Astrocyte (in vitro differentiated cells and primary cell): ENCODE results near the gene UFD1. TPM values are rescaled to one million over a fixed set of nuclear protein-coding genes. Genes with fewer than 3 reads are reported as not detected.

ENCODE experiments used
- DNase-seq: peaks from one replicate; pipeline ENCODE4 v3.0.0-alpha.2; 2010; ENCODE audit warnings: low read depth
- FAIRE-seq: peaks from 2 replicates; lab custom pipeline; 2011; peaks lifted over from hg19 to GRCh38; lab: Jason Lieb, UNC
- H2AFZ ChIP-seq: 2 replicates; pipeline ENCODE4 v1.6.0; 2012; ENCODE audit warnings: low read depth, low read length, inconsistent platforms
- H3K27ac ChIP-seq: 2 replicates; pipeline ENCODE4 v1.5.1; 2011; ENCODE audit warnings: low read depth, low read length, inconsistent platforms
- H3K27me3 ChIP-seq: 2 replicates; pipeline ENCODE4 v1.6.0; 2011; ENCODE audit warnings: low read length, inconsistent platforms; ENCODE audit not compliant: insufficient read depth
- H3K36me3 ChIP-seq: 2 replicates; pipeline ENCODE4 v1.5.1; 2011; ENCODE audit warnings: low read length, inconsistent platforms; ENCODE audit not compliant: insufficient read depth
- H3K4me1 ChIP-seq: 2 replicates; pipeline ENCODE4 v1.5.1; 2011; ENCODE audit warnings: low read length, inconsistent platforms; ENCODE audit not compliant: insufficient read depth
- H3K4me2 ChIP-seq: 2 replicates; pipeline ENCODE4 v1.6.0; 2012; ENCODE audit warnings: low read length, inconsistent platforms
- H3K4me3 ChIP-seq: 2 replicates; pipeline ENCODE4 v1.5.1; 2011; ENCODE audit warnings: low read depth, mild to moderate bottlenecking, low read length, inconsistent platforms; ENCODE audit not compliant: insufficient read depth
- H3K79me2 ChIP-seq: 2 replicates; pipeline ENCODE4 v1.6.0; 2012; ENCODE audit warnings: mild to moderate bottlenecking, low read length, inconsistent platforms; ENCODE audit not compliant: insufficient read depth
- H3K9ac ChIP-seq: 2 replicates; pipeline ENCODE4 v1.6.0; 2012; ENCODE audit warnings: mild to moderate bottlenecking, low read length, inconsistent platforms
- H3K9me3 ChIP-seq: 2 replicates; pipeline ENCODE4 v1.5.1; 2012; ENCODE audit warnings: low read depth, mild to moderate bottlenecking, low read length, inconsistent platforms; ENCODE audit not compliant: insufficient read depth
- H4K20me1 ChIP-seq: 2 replicates; pipeline ENCODE4 v1.6.0; 2012; ENCODE audit warnings: low read length, inconsistent platforms; ENCODE audit not compliant: insufficient read depth
- H3K27ac Mint-ChIP-seq: one replicate; pipeline ENCODE4 v1.8.0; 2021; ENCODE audit warnings: mild to moderate bottlenecking, mixed read lengths; ENCODE audit not compliant: unreplicated experiment
- H3K27me3 Mint-ChIP-seq: one replicate; pipeline ENCODE4 v1.8.0; 2021; ENCODE audit warnings: low read depth, mixed read lengths; ENCODE audit not compliant: unreplicated experiment
- H3K36me3 Mint-ChIP-seq: one replicate; pipeline ENCODE4 v1.8.0; 2021; ENCODE audit warnings: low read depth, mixed read lengths; ENCODE audit not compliant: unreplicated experiment
- H3K4me1 Mint-ChIP-seq: one replicate; pipeline ENCODE4 v1.8.0; 2021; ENCODE audit warnings: low read depth, mixed read lengths; ENCODE audit not compliant: unreplicated experiment
- H3K4me3 Mint-ChIP-seq: one replicate; pipeline ENCODE4 v1.8.0; 2021; ENCODE audit warnings: mild to moderate bottlenecking, moderate library complexity, mixed read lengths; ENCODE audit not compliant: unreplicated experiment
- H3K9me3 Mint-ChIP-seq: one replicate; pipeline ENCODE4 v1.8.0; 2021; ENCODE audit warnings: mild to moderate bottlenecking, mixed read lengths; ENCODE audit not compliant: unreplicated experiment
- EZH2 ChIP-seq: IDR thresholded peaks from 2 replicates; pipeline ENCODE4 v1.6.1; 2012; ENCODE audit warnings: mild to moderate bottlenecking, low read length, inconsistent platforms; ENCODE audit not compliant: insufficient read depth
- total RNA-seq: library from RNA; stranded (reverse); gene quantifications from 2 replicates; pipeline ENCODE4 v1.2.1, GENCODE V29; 2021
- TF ChIP-seq, protein P1 (sequence below): IDR thresholded peaks from 2 replicates; pipeline ENCODE4 v1.5.1; 2011; ENCODE audit warnings: low read depth, mild to moderate bottlenecking, inconsistent platforms, low read length, moderate library complexity; ENCODE audit not compliant: insufficient read depth

Gene UFD1
- total RNA-seq, 1 donor from 2014 or later = 105 TPM

DNA sequence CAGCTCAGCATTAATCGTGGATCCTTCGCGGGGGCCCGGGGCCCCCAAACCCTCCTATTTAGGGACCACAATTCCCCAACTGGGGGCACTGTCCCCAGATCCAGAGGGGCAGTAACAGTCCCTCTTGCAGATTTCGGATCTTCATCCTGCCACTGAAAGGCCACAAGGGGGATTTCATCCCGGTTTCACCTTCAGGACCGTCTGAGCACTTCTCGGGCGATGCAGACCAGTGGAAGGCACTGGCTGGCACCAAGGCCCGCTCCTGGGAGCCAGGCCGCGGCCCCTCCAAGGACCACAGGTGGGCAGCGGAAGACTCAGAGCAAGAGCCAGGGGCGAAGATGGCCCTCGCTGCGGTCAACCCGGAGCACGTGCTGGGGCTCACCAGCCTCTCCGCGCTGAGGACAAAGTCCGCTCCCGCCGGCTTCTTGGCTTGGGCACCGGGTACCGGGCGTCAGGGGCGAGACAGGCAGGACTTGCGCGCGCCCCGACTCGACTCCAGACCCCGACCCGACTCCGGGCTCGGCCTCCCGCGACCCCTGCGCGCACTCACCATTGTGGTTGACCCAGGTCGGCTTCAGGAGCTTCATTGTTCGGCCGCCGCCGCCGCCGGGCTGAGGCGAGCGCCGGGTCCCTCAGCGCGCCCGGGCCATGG, 48.0 kb downstream of the UFD1 start:
- peak overlapping the region; percentile 85 for H3K4me3 Mint-ChIP-seq
- no peaks in the 10 kb centered on the region for H3K27me3 ChIP-seq
- DNase-seq (no peak), FAIRE-seq (no peak)
- peak overlapping the region; percentile 82 for H3K4me3 ChIP-seq
- peaks cover 18% of the 10 kb centered on the region for H3K4me1 Mint-ChIP-seq
- peaks cover 9% of the 10 kb centered on the region for H3K36me3 ChIP-seq
- peak overlapping the region; percentile 49 for H2AFZ ChIP-seq
- H3K4me1 ChIP-seq = peaks cover 15% of the 10 kb centered on the region
- peak overlapping the region; percentile 76 for H3K27ac ChIP-seq
- H3K9ac ChIP-seq = peak overlapping the region; percentile 85
- H3K4me2 ChIP-seq = peak overlapping the region; percentile 96
- H3K79me2 ChIP-seq = peaks cover 64% of the 10 kb centered on the region
- peak overlapping the region; percentile 51 for H3K27ac Mint-ChIP-seq
- no peaks in the 10 kb centered on the region for H3K9me3 Mint-ChIP-seq
- no peaks in the 10 kb centered on the region for H3K27me3 Mint-ChIP-seq
- peaks cover 44% of the 10 kb centered on the region for H4K20me1 ChIP-seq
- no peaks in the 10 kb centered on the region for H3K9me3 ChIP-seq
- peaks cover 11% of the 10 kb centered on the region for H3K36me3 Mint-ChIP-seq
- TF ChIP-seq, protein P1, sequence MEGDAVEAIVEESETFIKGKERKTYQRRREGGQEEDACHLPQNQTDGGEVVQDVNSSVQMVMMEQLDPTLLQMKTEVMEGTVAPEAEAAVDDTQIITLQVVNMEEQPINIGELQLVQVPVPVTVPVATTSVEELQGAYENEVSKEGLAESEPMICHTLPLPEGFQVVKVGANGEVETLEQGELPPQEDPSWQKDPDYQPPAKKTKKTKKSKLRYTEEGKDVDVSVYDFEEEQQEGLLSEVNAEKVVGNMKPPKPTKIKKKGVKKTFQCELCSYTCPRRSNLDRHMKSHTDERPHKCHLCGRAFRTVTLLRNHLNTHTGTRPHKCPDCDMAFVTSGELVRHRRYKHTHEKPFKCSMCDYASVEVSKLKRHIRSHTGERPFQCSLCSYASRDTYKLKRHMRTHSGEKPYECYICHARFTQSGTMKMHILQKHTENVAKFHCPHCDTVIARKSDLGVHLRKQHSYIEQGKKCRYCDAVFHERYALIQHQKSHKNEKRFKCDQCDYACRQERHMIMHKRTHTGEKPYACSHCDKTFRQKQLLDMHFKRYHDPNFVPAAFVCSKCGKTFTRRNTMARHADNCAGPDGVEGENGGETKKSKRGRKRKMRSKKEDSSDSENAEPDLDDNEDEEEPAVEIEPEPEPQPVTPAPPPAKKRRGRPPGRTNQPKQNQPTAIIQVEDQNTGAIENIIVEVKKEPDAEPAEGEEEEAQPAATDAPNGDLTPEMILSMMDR = peak; percentile 11
- no peak for TF ChIP-seq EZH2

DNA sequence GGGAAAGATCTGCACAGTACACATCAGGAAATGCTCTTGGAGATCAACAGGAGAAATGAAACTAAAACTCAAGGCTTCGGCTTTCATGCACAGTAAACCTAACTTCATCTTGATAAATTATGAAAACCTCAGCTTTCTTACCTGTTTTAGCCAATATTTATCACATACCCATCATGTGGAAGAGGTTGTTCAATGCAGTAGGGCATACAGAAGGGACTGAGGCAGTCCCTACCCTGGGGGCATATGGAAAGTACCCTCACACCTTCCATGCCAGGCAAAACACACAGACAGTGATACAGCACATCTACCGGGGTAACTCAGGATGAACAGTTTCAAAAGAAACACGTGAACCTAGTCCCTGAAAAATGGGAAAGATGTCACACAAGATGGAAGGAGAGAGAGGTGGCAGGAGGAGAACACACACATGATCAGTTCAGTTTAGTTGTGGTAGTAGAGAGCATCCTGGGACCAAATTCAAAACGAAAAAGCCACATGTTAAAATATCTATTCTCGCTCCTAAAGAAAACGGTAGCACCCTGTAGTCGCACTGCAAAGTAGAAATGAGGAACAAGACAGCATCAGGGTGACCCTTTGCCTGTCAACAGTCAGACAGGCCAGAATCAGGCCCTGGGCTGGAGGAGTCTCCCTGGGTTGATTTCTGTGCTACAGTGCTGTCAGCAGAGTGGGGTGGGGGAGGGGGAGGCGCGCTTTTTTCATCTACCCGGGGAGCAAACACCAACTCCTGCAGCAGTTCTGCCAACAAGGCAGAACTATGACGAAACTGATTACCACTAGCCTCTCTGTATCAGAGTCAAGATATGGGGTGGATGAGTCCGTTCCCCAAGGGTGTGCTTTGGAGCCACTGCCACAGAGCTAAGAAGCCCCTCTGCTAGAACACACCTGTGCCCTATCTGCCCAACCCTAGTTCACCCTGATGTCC, 48.8 kb downstream of the UFD1 start:
- Mint-ChIP-seq H3K36me3 (peaks cover 9% of the 10 kb centered on the region), H3K27ac (peak overlapping the region; percentile 51), H3K9me3 (no peaks in the 10 kb centered on the region), H3K4me3 (peak overlapping the region; percentile 85), H3K27me3 (no peaks in the 10 kb centered on the region), H3K4me1 (peaks cover 18% of the 10 kb centered on the region)
- Histone ChIP-seq H3K27ac (peak overlapping the region; percentile 76), H3K4me3 (peak overlapping the region; percentile 82), H3K4me1 (peaks cover 15% of the 10 kb centered on the region), H4K20me1 (peaks cover 49% of the 10 kb centered on the region), H3K36me3 (peaks cover 3% of the 10 kb centered on the region), H3K9ac (peak overlapping the region; percentile 85), H3K79me2 (peaks cover 69% of the 10 kb centered on the region), H3K9me3 (no peaks in the 10 kb centered on the region), H2AFZ (no peak overlapping the region), H3K27me3 (no peaks in the 10 kb centered on the region), H3K4me2 (peak overlapping the region; percentile 96)
- FAIRE-seq (no peak), DNase-seq (peak; percentile 70)
- TF ChIP-seq EZH2 = no peak
- TF ChIP-seq, protein P1 = no peak
